HepG2 (cell line): ENCODE data around the gene CD93. TPM values are rescaled to one million over a fixed set of nuclear protein-coding genes. Genes with fewer than 3 reads are reported as not detected.

Source experiments
- ATAC-seq: fragments of 200-7000 bp; cut with Tn5 transposase; 3 replicates; pipeline ENCODE4 v1.9.1; 2020; ENCODE audit warnings: mild to moderate bottlenecking, moderate library complexity
- BruUV-seq: library from RNA; stranded (reverse); fragments of 400-500 nt; replicated peaks from 2 replicates; lab custom pipeline; 2021; lab: Mats Ljungman, UMichigan
- CTCF ChIA-PET: fragments of 300-600 bp; formaldehyde crosslinking; extraction: SDS; loops from one replicate; lab custom pipeline; 2021; ENCODE audit warnings: low total read pairs, inconsistent platforms, low intra/inter-chr PET ratio; lab: Yijun Ruan, JAX
- POLR2A ChIA-PET: fragments of 350-600 bp; sonication (Branson Sonifier 250); formaldehyde crosslinking; loops from one replicate; lab custom pipeline; 2020; ENCODE audit warnings: antibody characterized with exemption, inconsistent platforms; lab: Yijun Ruan, JAX
- DNase-seq: peaks from one replicate; pipeline ENCODE4 v3.0.0-alpha.2; 2015; ENCODE audit warnings: low spot score
- FAIRE-seq: peaks from 3 replicates; lab custom pipeline; 2011; peaks lifted over from hg19 to GRCh38; lab: Jason Lieb, UNC
- H2AFZ ChIP-seq: one replicate; pipeline ENCODE4 v1.6.1; 2011; ENCODE audit warnings: low read length, inconsistent platforms
- H3K27ac ChIP-seq: fragments of 300-600 bp; 3 replicates; pipeline ENCODE4 v1.8.0; 2011; ENCODE audit warnings: mixed run types, mild to moderate bottlenecking, mixed read lengths, low read length, inconsistent platforms; ENCODE audit not compliant: insufficient read depth; ENCODE audit errors: extremely low read length
- H3K27me3 ChIP-seq, 2 experiments: fragments of 200-600 bp in 1 of 2; 2 replicates in 1 of 2; 3 replicates in 1 of 2; pipeline versions ENCODE4 v1.6.0 to v1.8.0; 2011; ENCODE audit warnings: low read length in 2 of 2, mild to moderate bottlenecking in 2 of 2, moderate library complexity in 2 of 2, inconsistent platforms in 1 of 2; ENCODE audit not compliant: insufficient read depth in 2 of 2, control insufficient read depth in 1 of 2
- H3K36me3 ChIP-seq, 2 experiments: fragments of 200-600 bp in 1 of 2; replicated peaks in 1 of 2; 2 replicates in 1 of 2; 3 replicates in 1 of 2; pipeline versions ENCODE4 v1.5.1 to v1.8.0; 2011; ENCODE audit warnings: low read length in 2 of 2, inconsistent platforms in 1 of 2; ENCODE audit not compliant: insufficient read depth in 2 of 2, control insufficient read depth in 1 of 2
- H3K4me1 ChIP-seq: 2 replicates; pipeline ENCODE4 v1.5.1; 2012; ENCODE audit warnings: low read length, inconsistent platforms; ENCODE audit not compliant: insufficient read depth
- H3K4me2 ChIP-seq: 2 replicates; pipeline ENCODE4 v1.6.0; 2011; ENCODE audit warnings: low read depth, low read length, inconsistent platforms
- H3K4me3 ChIP-seq, 3 experiments: fragments of 200-600 bp in 1 of 3; sonication (generic), shearing (Covaris generic) in 1 of 3; replicated peaks in 1 of 3; 2 replicates each; pipeline ENCODE4 v1.5.1; 2011 to 2016; ENCODE audit warnings: low read length in 3 of 3, inconsistent platforms in 2 of 3, low read depth in 2 of 3, mild to moderate bottlenecking in 2 of 3, control low read depth in 1 of 3, mixed read lengths in 1 of 3; ENCODE audit not compliant: insufficient read depth in 1 of 3
- H3K79me2 ChIP-seq: one replicate; pipeline ENCODE4 v1.6.1; 2011; ENCODE audit warnings: low read length, inconsistent platforms; ENCODE audit not compliant: insufficient read depth
- H3K9ac ChIP-seq: 2 replicates; pipeline ENCODE4 v1.6.0; 2011; ENCODE audit warnings: mild to moderate bottlenecking, low read depth, low read length, inconsistent platforms; ENCODE audit not compliant: insufficient read depth
- H3K9me3 ChIP-seq: 2 replicates; pipeline ENCODE4 v1.5.1; 2012; ENCODE audit warnings: mild to moderate bottlenecking, low read length
- H4K20me1 ChIP-seq: 2 replicates; pipeline ENCODE4 v1.6.0; 2011; ENCODE audit warnings: inconsistent platforms, mild to moderate bottlenecking, low read length, moderate library complexity; ENCODE audit not compliant: insufficient read depth
- AKAP8 ChIP-seq: sonication (generic); formaldehyde crosslinking; IDR thresholded peaks from 2 replicates; pipeline ENCODE4 v1.5.1; 2020; ENCODE audit warnings: mild to moderate bottlenecking, missing genetic modification reagents
- ARNTL ChIP-seq: sonication (generic); formaldehyde crosslinking; IDR thresholded peaks from 2 replicates; pipeline ENCODE4 v1.4.0; 2020; ENCODE audit warnings: mild to moderate bottlenecking, missing genetic modification reagents
- ATM ChIP-seq: fragments of 450-650 bp; IDR thresholded peaks from 2 replicates; pipeline ENCODE4 v1.7.1; 2017; ENCODE audit warnings: mild to moderate bottlenecking, borderline replicate concordance
- CBFB ChIP-seq: sonication (generic); formaldehyde crosslinking; IDR thresholded peaks from 2 replicates; pipeline ENCODE4 v1.4.0; 2020; ENCODE audit warnings: missing genetic modification reagents
- DMAP1 ChIP-seq: IDR thresholded peaks from 2 replicates; pipeline ENCODE4 v1.6.1; 2016
- HIVEP1 ChIP-seq: sonication (generic); formaldehyde crosslinking; IDR thresholded peaks from 2 replicates; pipeline ENCODE4 v1.4.0; 2020; ENCODE audit warnings: mild to moderate bottlenecking, missing genetic modification reagents
- KAT7 ChIP-seq: IDR thresholded peaks from 2 replicates; pipeline ENCODE4 v1.6.1; 2018; ENCODE audit warnings: borderline replicate concordance, missing compliant biosample characterization
- YEATS4 ChIP-seq: sonication (generic); formaldehyde crosslinking; IDR thresholded peaks from 2 replicates; pipeline ENCODE4 v1.4.0; 2020; ENCODE audit warnings: missing genetic modification reagents, borderline replicate concordance
- ZNF235 ChIP-seq: sonication (generic); formaldehyde crosslinking; IDR thresholded peaks from 2 replicates; pipeline ENCODE4 v1.8.1; 2023; ENCODE audit warnings: mild to moderate bottlenecking, missing genetic modification reagents, borderline replicate concordance
- ZNF24 ChIP-seq: fragments of 450-650 bp; IDR thresholded peaks from 2 replicates; pipeline ENCODE4 v1.6.1; 2017; ENCODE audit warnings: antibody characterized with exemption, mild to moderate bottlenecking
- ZNF367 ChIP-seq: sonication (generic); formaldehyde crosslinking; IDR thresholded peaks from 2 replicates; pipeline ENCODE4 v1.4.0; 2020; ENCODE audit warnings: missing genetic modification reagents, borderline replicate concordance
- ZNF660 ChIP-seq: sonication (generic); formaldehyde crosslinking; IDR thresholded peaks from 2 replicates; pipeline ENCODE4 v1.5.1; 2020; ENCODE audit warnings: mild to moderate bottlenecking, low read depth, missing genetic modification reagents, borderline replicate concordance
- ZNF672 ChIP-seq: sonication (generic); formaldehyde crosslinking; IDR thresholded peaks from 2 replicates; pipeline ENCODE4 v1.8.1; 2022; ENCODE audit warnings: missing genetic modification reagents
- ZNF816 ChIP-seq: sonication (generic); formaldehyde crosslinking; IDR thresholded peaks from 2 replicates; pipeline ENCODE4 v1.8.0; 2022; ENCODE audit warnings: missing genetic modification reagents, mild to moderate bottlenecking, borderline replicate concordance
- ZNF839 ChIP-seq: sonication (generic); formaldehyde crosslinking; IDR thresholded peaks from 2 replicates; pipeline ENCODE4 v1.4.0; 2020; ENCODE audit warnings: missing genetic modification reagents, mild to moderate bottlenecking, borderline replicate concordance
- WGBS: methylation state at CpG from one replicate; pipeline ENCODE4 v1.1.6; 2017; ENCODE audit warnings: low lambda C conversion rate; 5-methylcytosine and 5-hydroxymethylcytosine counted together
- in situ Hi-C: cut with HindIII; loops from 2 replicates; pipeline ENCODE4 v1.10.0; 2017; ENCODE audit warnings: low pct_unique_long_range_greater_than_20kb; ENCODE audit not compliant: extremely low pct_ligation_motif_present
- intact Hi-C: fragments of 100-400 bp; cut with micrococcal nuclease; formaldehyde crosslinking; loops from one replicate; pipeline ENCODE4 v1.10.0; 2022; ENCODE audit not compliant: unreplicated experiment
- polyA plus RNA-seq, 8 experiments: library from polyadenylated mRNA; depleted of rRNA in 3 of 8; stranded (reverse) in 7 of 8; unstranded in 1 of 8; fragments of >200 nt; fragmentation: Illumina TruSeq in 4 of 8; extraction: Trizol in 4 of 8; gene quantifications; 2 replicates each; pipeline versions ENCODE4 v1.2.1 to v1.2.3, GENCODE V29; 2011 to 2016; ENCODE audit warnings: low read depth in 4 of 8, missing spikeins in 1 of 8, mixed read lengths in 1 of 8; ENCODE audit not compliant: insufficient read depth in 1 of 8
- total RNA-seq, 5 experiments: library from RNA; depleted of rRNA; stranded (reverse); fragments of >200 nt; fragmentation: Illumina TruSeq; extraction: Trizol; gene quantifications; 2 replicates each; pipeline ENCODE4 v1.2.3, GENCODE V29; 2016; ENCODE audit warnings: low read depth in 1 of 5

The CD93 gene
- total and polyA plus RNA-seq, 2 of the 13 experiments (the other 11 are each of a cell fraction or from before 2014, with no cell fraction given): not detected

DNA sequence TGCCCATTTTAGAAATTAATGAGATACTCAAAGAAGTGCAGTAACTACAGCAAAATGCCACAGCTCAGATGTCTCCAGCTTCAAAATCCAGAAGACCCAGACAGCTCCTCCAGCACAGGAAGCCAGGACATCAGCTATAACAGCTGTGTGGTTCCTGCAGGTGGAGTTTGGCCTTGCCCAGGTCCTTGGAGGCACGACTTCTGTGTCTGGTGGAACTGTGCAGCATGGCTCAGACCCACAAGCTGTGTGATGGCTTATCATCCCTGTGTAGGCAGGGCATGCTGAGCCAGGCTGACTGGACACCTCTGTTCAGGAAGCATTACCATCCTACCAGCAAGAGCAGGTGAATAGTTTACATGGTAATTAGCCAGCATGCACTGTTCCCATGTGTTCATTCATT is 26.5 kb upstream of the CD93 start:
- ChIA-PET POLR2A (no interaction called here), CTCF (no interaction called here)
- in situ Hi-C loops: no loop called here
- H3K4me1 ChIP-seq: no peaks in the 10 kb centered on the region
- no peaks in the 10 kb centered on the region for H3K9me3 ChIP-seq
- no peaks in the 10 kb centered on the region for H3K79me2 ChIP-seq
- H3K36me3 ChIP-seq: no peaks in the 10 kb centered on the region
- FAIRE-seq (no peak), DNase-seq (no peak), ATAC-seq (no peak)
- no peak overlapping the region for H2AFZ ChIP-seq
- no peak overlapping the region for H3K9ac ChIP-seq
- no peak overlapping the region for H3K27ac ChIP-seq
- no peak overlapping the region for H3K4me2 ChIP-seq
- no peak overlapping the region for H3K4me3 ChIP-seq
- TF ChIP-seq CBFB (CRISPR knock-in tag) (no peak), ATM (no peak), ZNF367 (CRISPR knock-in tag) (no peak), ZNF816 (no peak), AKAP8 (CRISPR knock-in tag) (no peak), ZNF235 (CRISPR knock-in tag) (no peak), KAT7 (CRISPR knock-in tag) (no peak), DMAP1 (CRISPR knock-in tag) (no peak), ZNF660 (CRISPR knock-in tag) (no peak), ZNF24 (no peak), YEATS4 (CRISPR knock-in tag) (no peak), HIVEP1 (CRISPR knock-in tag) (no peak), ZNF672 (CRISPR knock-in tag) (no peak), ZNF839 (CRISPR knock-in tag) (no peak), ARNTL (no peak)
- peaks cover 0 to 2% of the 10 kb centered on the region in 2 experiments; a peak in 2 of 5 replicates for H3K27me3 ChIP-seq
- no peaks in the 10 kb centered on the region for H4K20me1 ChIP-seq
- BruUV-seq: no TSS peak
- no CpG with 5 or more reads among the region's 1 CpG for WGBS
- intact Hi-C loops: no loop called here
